ENCODE results near the gene RANGAP1.
A peak's percentile ranks its signal among the peaks of the same experiment; 100 is the strongest.

Gene RANGAP1, protein sequence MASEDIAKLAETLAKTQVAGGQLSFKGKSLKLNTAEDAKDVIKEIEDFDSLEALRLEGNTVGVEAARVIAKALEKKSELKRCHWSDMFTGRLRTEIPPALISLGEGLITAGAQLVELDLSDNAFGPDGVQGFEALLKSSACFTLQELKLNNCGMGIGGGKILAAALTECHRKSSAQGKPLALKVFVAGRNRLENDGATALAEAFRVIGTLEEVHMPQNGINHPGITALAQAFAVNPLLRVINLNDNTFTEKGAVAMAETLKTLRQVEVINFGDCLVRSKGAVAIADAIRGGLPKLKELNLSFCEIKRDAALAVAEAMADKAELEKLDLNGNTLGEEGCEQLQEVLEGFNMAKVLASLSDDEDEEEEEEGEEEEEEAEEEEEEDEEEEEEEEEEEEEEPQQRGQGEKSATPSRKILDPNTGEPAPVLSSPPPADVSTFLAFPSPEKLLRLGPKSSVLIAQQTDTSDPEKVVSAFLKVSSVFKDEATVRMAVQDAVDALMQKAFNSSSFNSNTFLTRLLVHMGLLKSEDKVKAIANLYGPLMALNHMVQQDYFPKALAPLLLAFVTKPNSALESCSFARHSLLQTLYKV

DNA sequence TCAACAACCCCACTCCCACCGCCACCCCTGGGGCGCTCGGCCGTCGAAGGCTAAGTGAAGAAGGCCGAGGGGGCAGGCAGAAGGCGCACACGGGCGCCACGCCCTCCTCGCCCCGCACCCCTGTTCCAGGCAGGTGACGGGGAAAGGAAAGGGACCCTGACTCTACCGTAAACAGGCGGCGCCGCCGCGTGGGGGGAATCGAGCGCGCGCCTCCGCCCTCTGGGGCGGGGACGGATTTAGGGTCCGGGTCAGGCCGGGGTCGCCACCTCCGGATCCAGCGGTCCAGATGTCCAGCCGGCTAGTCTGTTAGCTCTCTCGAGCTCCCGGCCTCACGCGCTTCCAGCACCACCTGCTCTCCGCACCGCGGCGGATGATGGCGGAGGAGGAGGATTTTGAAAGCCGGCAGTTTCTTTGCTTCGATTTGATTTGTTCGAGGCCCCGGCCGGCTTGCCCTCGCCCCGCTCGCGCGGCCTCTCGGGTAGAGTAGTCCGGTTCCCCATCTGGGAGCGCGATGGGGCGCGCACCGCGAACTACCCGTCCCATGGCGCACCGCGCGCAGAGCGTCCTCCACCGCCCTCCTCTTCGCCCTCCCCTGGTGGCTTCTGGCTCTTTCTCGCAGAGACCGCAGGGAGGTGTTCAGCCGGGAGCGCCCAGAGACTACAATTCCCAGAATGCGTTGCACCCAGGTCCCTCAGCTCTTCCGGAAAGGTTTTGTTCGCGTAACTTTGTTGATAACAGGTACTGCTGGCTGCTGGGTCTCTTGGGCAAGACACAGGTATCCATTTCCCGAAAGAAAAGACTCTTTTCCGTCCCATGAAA lies at the start of gene RANGAP1:
Gene RANGAP1, minus strand, starts transcription at position 368 of the 819 bp plus-strand sequence. CDS start 5,143 bp downstream, outside the sequence.
- DNase-seq, result peak; percentile 99

DNA sequence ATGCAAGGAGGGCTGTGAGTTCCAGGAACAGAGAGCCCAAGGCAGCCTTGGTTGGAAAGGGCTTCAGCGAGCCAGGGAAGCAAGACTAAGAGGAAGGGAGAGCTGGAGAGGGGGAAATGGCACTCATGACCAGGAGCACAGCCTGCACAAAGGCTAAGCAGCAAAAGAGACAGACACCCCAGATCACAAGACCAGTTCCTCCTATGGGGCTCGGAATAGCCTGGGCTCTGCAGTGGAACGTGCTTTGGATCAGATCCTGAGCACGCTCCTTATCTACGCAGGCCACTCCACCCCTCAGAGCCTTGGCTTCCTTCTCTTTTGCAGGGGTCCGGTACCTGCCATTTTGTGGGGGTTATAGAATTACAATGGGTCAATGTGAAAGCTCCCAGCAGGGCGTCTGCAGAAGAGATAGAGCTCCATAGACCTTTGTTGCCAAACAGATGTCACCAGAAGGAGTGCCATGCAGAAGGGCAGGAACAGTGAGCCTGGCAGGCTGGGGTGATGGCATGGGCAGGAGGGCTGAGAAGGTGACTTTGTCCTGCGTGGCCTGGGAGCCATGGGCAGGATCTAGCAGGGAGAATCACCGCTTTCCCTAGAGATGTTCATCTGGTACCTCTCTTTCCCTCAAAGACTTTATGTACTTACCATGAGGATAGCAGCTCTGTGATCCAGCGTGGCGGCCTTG lies 49.1 kb upstream of the RANGAP1 start:
- DNase-seq, result no peak

DNA sequence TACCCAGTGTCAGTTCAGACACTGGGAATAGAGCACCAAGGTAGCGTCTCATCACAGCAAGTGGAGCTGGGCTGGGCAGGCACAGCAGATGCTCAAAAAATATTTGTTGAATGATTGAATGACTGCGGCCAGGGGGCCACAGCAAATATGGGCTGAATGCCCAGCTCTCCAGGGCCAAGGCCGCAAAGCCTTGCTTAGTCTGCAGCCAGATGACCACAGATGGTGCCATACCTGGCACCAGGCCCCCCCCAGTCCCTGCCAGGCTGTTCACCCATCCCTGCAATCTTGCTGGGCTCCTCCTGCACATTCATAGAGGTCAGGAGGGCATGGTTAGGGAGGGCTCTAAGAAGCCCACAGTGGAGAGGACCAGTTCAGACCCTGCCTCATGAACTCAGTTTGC lies 48.2 kb upstream of the RANGAP1 start:
- no peak for DNase-seq

DNA sequence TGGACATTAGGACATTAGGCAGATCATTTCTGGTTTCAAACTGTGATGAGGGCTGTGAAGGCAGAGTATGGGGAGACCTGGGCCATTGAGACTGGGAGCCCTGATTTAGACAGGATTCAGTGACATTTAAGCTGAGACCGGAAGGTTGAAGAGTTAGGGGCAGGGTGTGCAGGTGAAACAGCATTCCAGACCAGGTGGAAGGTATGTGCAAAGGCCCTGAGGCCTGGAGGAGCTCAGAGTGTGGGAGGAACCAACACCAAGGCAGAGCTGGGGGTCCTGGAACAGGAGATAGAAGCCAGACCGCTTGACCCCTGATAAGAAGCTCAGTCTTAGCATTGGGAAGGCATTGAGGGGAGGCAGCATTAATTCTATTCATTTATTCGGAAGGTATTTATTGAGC lies 47.8 kb upstream of the RANGAP1 start:
- DNase-seq, result no peak

DNA sequence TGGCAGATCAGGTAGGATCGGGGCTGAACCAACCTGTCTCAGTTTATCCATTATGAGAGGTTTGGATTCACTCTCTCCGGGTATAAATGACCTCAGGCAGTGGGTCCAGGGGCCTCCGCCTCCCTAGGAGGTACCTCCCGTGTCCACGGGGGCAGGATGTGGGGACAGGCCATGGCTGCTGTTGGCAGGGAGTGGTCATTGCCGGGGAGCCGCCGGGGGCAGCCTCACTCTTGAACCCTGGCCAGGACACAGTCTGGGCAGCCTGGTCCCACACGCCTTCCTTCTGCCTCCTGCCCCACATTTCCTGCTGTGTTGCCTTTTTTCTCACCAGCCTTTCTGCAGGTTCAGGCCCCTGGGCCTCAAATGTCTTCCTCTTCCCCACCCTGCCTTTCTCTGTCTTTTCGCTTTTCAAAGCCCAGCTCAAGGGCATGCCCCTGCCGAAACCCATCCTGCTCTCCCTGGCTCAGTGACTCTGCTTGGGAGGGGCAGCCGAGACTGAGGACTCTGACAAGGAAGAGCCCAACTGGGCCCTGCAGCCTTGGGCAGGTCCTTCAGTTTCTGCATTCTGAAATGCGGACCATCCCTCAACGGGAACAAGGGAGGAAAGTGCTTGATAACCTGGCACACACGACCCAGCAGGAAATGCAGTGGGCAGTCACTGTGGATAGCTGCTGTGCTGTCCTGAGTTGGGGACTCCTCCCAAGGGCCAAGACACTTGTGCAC lies 46.4 kb upstream of the RANGAP1 start:
- DNase-seq, result no peak

DNA sequence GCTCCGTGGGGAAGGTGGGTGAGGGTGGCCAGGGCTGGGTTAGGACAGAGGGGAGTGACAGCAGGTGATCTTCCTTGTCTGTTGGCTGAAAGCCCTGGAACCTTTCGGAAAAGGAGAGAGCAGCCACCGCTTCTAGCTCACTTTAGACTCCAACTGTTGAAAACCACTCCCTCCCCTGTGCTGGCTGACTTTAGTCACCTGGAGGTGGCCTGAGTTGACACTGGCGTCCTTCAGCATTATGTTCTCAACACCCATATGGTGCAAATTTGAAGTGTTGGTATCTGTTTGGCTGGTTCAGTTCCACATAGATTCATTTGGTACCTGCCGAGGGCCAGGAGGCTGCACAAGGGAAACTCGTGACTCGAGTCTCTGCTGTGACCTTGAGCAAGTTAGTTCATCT lies 44.2 kb upstream of the RANGAP1 start:
- DNase-seq, result no peak

DNA sequence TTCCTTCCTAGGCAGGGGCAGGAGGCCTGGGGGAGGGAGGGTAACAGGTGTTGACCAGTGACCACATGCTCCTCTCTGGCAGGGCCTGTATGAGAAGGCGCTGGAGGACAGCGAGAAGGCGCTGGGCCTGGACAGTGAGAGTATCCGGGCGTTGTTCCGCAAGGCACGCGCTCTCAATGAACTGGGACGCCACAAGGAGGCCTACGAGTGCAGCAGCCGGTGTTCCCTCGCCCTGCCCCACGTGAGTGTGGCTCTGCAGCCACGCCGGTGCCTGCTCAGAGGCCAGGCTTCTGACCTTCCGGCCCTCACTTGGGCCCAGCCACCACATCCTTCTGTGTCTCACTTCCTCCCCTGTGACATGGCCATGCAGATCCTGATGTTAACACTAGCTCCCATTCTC lies 41.1 kb upstream of the RANGAP1 start:
- DNase-seq, result no peak

DNA sequence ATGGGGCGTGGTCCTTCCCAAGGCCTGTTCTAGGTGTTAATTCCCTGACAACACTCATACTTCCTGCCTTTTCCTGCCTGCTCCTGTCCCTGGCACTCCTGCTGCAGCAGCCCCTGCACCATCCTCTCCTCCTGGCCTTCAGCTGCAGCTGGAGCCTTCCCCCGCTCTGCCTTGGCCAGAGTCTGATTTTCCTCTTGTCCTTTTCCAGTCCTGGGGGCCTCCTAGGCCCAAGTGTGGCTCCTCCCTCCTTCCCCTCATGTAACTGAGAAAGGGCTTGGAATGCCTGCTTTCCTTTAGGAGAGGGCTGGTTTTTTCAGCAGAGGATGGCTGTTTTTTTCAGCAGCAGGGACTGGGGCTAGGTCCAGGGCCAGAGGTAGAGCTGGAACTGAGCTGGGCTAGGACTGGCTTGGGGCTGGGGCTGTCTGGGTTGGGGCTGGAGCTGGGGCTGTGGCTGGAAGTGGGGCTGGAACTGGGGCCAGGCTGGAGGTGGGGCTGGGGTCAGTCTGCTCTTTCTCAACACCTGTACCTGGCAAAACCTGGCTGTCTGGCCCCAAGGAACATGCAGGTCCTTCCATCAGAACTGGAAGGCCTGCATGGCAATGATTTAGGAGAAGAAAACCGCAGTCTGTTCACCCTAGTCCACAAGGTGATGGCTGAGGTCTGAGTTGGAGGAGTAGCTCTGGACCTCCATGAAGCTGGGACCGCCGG lies 39.0 kb upstream of the RANGAP1 start:
- no peak for DNase-seq

DNA sequence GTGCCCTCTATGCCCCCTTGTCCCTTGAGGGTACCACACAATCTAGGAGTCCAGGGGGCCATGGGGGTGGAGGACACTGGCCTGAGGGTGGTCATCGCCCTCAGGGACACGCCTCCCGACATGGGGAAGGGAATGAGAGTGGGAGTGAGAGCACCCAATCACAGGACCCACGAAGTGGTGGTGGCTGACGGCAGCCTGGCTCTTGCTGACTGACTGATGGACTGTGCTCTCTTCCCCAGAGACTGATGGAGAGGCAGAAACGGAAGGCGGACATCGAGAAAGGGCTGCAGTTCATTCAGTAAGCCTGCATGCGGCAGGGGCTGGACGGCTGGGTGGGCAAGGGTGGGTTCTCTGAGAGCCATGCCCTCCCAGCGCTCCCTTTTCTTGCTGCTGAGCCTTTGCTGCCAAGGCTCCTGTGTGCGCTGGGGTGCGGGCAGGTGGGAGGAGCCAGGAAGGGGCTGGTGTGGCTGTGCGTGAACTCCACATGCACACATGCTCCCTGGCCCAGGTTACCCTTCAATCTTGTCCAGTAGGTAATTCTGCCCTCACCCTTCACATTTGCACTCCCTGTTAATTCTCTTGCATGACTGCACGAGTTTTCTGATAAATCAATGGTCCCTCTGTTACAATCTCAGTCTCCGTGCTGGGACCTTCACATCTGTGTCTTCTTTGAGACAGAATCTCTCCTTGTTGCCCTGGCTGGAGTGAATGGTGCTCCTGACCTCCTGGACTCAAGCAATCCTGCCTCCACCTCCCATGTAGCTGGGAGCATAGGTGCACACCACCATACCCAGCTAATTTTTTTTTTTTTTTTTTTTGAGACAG lies 34.6 kb upstream of the RANGAP1 start:
- DNase-seq, result no peak

DNA sequence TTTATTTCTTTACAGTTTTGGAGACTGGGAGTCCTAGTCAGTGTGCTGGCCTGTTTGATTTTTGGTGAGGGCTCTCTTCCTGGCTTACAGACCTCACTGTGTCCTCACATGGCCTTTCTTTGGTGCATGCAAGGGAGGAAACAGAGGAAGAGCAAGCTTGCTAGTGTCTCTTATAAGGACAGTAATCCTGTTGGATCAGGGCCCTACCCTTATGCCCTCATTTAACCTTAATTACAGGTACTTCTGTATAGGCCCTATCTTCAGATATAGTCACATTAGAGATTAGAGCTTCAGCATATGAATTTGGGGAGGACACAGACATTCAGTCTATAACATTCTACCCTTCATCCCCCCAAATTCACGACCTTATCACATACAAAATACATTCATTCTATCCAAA lies 29.6 kb upstream of the RANGAP1 start:
- no peak for DNase-seq

DNA sequence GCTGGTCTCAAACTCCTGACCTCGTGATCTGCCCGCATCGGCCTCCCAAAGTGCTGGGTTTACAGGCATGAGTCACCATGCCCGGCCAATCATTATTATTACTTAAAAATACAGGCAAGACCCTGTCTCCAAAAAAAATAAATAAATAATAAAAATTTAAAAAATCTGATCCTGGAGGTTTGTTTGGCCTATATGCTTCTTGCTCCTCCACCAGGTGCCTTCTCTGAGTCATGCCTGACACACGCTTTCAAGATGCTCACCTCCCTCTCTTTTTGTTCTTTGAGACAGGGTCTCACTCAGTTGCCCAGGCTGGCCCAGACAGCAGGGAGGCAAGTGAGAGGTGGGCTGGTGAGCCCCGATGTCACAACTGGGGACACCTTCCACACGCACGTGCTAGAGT lies 28.8 kb upstream of the RANGAP1 start:
- no peak for DNase-seq

DNA sequence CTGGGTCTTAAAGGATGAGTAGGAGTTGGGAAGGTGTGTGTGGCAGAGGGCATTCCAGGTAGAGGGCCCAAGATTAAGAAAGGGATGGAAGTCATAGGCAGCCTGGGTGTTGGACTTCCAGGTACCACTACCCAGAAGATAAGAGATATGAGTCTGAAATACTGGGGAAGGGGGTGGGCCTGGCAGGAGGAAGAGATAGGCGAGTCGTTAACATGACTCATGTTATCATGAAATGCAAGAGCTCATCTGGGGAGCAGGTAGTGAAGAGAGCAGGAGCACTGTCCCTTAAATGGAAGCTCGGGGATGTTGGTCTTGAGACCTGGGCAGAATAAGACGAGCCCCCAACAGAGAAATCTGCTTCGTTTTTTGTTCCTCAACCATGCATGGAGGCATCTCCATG lies 25.5 kb upstream of the RANGAP1 start:
- no peak for DNase-seq

DNA sequence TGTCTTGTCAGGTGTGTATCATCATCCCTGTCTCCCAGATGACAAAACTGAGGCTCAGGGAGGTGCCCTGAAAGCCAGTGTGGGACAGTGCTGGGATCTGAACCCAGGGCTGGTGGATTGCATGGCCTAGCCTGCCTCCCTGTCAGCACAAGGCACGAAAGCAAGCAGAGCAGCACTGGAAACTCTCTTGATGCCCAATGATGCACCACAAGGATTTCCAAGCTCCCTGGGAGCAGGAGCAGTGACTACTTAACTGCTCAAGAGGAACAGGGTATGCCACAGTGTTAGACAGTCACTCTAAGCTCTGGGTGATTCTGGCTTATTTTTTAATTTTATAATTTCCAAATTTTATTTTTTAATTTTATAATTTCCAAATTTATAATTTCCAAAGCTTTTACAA lies 24.3 kb upstream of the RANGAP1 start:
- DNase-seq, result no peak

DNA sequence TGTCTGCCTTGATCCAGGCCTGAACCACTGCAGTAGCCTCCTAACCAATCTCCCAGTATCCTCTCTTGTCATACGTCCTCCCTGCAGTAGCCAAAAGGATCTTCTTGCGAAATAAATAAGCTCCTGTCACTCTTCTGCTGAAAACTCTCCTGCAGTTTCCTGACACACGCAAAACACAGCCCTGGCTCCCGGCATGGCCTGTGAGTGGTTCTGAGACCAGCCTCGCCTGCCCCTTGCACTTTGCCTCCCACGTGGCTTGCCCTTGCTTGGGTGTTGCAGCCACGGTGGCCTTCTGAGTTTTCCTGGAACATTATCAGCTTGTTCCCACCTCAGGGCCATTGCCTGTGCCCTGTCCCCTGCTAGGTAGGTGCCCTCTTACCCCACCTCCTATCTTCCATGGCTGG lies 22.6 kb upstream of the RANGAP1 start:
- no peak for DNase-seq

DNA sequence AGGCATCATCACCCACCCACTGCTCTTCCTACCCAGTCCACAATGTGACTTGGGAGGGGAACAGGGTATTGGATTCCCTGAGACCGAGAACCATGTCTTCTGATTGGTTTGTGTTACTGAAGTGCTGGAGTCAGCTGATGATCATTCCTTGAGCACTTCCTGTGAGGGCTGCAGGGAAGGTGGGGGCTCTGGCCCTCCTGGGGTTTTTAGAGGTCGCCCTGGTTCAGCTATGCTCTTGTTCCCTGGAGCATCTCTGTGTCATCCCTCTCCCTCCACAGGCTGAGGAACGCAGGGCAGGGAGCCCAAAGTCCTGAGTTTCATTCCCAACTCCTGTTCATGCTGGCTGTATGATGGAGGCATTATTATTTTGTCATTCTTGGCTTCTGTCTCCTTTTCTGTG lies 22.1 kb upstream of the RANGAP1 start:
- DNase-seq, result no peak

DNA sequence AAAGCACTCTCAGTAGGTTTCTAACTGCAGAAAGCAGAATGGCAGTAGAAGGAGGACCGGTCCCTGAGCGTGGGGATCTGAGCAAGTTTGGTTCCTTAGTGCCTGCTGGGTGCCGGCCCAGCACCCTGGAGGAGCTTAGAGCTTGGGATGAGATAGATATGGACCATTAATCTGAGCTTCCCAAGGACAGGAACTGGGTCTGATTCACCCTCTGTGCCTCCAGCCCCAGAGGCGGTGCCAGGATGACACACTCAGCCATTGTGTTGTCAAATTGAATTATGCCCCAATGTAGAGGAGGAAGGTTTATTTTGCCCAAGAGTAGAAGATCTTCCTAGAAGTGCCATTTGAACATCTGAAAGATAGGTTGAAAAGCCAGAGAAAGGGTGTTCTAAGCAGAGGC lies 19.7 kb upstream of the RANGAP1 start:
- no peak for DNase-seq

DNA sequence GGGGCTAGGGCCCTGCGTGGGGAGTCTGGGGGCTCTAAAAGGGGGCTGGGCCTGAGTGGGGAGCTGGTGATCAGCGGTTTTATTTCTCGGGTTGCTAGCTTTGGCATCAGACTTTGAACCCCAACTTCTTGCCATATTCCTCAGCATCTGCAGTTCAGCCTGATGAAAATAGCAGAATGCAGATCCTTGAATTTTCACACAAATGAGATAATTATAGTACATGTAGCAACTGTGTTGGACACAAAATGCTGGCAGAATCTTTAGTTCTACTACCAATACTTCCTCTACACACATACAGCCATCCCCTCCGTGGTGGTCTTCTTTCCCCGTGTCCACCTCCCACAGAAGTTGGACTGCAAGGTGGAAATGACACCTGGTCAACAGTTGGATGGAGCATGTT lies 16.8 kb upstream of the RANGAP1 start:
- no peak for DNase-seq

DNA sequence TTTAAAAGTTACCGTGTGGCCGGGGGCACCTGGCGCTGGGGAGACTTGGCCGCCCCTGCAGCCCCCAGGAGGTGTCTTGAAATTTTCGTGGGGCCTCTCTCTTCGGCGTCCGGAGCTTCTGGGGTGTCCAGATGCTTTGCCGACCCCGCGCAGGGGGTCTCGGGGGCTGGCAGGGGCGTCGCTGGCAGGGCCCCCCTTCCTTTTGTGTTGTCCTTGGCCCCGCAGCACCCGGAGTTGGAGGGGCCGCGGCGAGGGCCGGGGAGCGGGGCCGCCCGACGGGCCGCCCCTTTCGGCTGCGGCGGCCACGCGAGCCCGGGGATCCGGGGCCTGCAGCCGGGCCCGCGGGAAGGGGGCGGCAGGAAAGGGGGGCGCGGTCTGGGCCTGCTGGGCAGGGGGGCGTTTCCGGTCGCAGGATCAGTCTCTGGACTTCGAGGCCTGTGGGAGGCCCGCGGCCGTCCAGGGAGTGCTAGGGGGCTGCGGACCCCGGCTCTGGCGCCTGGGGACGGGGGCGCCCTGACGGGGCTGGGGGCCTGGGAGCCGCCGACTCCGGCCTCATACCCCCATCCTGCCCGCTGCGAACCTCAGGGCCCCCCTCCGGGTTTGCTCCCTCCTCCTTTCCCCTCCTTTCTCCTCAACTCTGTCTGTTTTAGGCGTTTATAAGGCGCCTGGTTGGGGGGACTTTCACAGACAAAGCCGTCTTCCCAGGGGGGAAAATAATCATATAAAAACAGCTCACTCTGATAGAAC lies 16.2 kb upstream of the RANGAP1 start:
- peak; percentile 65 for DNase-seq

DNA sequence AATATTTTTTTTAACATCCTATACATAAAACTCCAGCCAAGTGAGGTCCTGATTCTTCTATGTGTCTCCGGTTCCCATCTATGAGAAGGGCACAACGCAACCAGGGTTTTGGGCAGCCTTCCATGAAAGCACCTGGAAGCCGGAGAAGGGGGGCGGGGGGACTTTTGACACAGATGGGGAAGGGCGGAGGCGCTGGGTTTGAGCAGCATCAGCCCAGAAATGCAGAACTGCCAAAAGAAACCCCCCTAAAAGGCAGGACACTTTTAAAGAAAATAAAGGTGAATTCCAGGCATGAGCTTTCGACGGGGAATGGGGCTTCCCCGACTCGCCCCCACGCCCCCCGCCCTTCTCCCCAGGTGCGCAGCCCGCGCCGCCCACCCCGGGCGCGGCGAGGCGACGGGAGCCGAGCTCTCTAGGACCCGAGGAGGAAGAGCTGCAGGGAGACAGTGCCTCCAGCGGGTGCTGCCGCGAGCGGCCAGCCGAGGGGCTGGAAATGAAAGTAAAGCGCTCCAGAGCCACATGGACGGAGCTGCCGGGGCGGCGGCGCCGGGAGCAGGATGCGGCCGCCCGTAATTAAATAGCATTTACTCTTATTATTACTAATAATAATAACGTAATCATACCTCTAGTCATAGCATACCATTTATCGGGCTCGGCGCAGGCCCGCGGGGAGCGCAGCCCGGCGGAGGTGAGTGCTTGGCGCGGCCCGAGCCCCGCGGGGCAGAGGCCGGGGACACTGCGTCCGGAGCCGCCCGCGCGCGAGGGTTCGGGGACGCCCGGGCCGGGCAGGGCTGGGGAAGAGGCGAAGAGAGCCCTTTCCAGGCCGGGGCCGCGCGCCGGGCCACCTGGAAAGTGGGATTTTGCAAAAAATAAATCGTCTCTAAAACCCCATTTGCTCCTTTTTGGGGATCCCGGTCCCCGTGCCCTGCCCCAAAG lies 15.4 kb upstream of the RANGAP1 start, which contains the start of gene ZC3H7B:
Gene ZC3H7B, plus strand, starts transcription at position 441 of the 936 bp plus-strand sequence. CDS start 19,136 bp downstream, outside the sequence.
- peak; percentile 94 for DNase-seq
